GM12874 (cell line): ENCODE results near the gene ZNF423.

ENCODE experiments used
- TF ChIP-seq, protein P1 (sequence below): IDR thresholded peaks from 2 replicates; pipeline ENCODE4 v1.5.1; 2011; ENCODE audit warnings: low read depth, mild to moderate bottlenecking, control low read depth, low read length, moderate library complexity; ENCODE audit not compliant: insufficient read depth

Gene ZNF423

DNA sequence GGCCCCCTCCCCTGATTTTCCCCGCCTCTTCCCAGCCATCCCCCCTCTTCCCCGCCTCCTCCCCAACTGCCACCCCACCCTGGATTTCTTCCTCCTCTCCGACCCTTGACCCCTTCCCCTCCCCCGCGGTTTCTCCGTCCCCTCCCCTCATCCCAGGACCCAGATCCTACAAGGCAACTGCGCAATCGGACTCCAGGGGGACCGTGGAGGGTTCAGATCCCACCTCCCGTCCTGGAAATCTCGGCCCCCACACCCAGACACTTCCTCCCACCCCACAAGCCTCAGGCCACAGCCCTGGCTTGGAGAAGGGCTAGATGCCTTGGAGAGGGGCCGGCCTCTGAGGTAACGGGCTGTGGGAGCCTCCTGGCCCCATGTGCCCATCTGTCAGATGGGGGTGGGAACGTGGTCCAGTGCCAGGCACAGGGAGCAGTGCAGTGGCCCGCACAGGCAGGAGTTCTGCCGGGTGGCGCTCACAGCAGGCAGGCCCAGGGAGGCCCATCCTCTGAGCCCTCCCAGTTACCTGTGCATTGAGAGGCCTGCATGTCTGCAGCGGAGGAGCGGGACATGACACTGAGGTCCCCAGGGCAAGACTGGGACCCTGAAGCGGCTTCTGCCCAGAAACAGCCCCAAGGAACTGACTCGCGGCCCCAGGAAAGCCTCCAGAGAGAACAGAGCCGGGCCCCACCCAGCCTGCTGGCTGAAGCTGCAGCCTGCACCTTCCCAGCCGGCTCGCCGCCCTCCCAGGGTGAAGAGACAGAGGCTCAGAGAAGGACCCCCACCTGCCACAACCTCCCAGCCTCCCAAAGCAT is 16.7 kb downstream of the ZNF423 start:
- TF ChIP-seq, protein P1, sequence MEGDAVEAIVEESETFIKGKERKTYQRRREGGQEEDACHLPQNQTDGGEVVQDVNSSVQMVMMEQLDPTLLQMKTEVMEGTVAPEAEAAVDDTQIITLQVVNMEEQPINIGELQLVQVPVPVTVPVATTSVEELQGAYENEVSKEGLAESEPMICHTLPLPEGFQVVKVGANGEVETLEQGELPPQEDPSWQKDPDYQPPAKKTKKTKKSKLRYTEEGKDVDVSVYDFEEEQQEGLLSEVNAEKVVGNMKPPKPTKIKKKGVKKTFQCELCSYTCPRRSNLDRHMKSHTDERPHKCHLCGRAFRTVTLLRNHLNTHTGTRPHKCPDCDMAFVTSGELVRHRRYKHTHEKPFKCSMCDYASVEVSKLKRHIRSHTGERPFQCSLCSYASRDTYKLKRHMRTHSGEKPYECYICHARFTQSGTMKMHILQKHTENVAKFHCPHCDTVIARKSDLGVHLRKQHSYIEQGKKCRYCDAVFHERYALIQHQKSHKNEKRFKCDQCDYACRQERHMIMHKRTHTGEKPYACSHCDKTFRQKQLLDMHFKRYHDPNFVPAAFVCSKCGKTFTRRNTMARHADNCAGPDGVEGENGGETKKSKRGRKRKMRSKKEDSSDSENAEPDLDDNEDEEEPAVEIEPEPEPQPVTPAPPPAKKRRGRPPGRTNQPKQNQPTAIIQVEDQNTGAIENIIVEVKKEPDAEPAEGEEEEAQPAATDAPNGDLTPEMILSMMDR, result no peak

DNA sequence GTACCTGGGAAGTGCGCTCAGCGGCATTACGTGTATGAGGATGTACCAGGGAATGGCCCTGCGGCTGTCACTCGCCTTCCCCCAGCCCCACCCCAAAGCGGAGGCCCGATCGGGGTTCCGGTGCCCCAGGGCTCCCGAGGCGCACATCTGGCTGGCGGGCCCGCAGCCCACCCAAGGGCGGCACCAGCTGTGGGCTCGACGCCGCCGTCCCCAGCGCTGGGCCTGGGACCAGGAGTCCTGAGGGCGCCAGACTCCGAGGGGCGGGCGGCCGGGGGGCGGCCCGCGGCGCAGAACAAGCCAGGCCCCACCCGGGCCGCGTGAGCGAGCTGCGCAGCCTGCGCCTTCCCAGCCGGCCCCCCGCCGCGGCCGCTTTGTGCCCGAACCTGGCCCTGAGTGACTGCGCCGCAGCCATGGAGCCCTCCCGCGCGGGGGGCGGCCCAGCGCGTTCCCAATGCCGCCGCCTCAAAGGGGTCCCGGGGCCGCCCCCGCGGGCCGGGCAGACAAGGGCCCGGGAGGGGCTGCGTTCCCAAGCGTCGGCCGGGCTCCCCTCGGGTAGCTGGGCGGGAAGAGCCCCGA is 17.4 kb downstream of the ZNF423 start:
- TF ChIP-seq, protein P1, result no peak

DNA sequence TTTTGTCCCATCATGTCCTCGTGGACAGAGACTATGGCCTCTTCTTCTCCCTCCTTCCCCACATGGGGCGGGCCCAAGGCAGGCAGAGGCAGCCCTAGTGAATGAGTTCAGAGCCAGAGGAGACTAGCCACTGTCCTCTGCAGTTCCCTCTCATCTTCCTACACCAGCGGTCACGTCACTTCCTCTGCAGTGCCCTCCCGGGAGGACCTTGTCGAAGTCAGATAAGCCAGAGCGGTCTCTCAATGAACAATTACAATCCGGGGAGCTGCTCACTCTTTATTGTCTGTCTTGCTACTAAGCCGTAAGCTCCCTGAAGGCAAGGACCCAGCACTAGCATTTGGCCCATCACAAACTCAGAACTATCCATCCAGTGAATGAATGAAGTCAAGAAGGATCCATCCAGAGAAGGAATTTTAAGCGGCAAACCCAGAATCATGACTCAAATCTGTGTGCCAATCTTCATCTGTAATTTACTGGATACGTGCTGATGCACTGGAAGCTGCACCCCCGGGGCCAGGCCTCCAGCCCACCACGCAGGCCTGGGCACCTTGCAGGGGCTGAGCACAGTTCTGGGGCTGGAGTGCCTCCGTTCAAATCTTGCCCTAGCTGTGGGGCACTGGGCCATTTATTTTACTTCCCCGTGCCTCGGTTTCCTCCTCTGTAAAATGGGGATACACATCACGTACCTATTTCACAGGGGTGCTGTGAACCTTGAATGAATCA is 18.1 kb downstream of the ZNF423 start:
- TF ChIP-seq, protein P1, result no peak

DNA sequence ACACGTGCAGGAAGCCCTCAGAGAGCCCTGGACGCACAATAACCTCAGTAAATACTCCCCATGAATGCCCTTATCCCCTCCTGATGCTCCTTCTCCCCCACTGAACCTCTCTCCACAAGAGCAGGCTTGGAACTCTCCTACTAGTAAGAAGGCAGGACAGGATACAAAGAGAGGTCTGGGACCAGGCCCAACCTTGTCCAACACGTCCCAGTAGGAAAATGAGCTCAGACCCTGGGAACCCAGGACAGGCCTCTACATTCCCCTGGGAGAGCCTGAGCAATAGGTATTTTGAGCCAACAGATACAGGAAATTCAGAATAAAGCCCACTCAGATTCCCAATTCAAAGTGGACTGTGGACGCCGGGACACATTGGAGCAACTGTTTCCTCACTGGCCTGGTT is 19.2 kb downstream of the ZNF423 start:
- TF ChIP-seq, protein P1, result no peak

DNA sequence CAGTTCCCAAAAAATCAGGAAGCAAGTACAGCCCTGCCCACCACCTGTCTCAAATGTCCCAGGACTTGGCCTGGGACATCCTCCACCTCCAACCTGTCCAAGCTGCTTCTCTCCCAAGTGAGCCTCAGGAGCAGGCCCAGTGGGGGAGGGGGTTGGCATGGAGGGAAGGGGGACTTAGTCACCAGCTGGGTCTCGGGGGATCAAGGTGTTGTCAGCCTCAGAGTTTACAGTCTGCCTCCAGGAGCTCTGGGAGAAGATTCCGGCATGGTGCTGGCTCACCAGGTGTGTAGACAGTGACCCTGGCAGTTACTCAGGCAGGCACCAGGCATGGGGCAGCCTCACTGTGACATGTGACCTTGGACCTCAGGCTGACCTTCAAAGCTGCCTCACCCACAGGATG is 19.7 kb downstream of the ZNF423 start:
- TF ChIP-seq, protein P1, result no peak

DNA sequence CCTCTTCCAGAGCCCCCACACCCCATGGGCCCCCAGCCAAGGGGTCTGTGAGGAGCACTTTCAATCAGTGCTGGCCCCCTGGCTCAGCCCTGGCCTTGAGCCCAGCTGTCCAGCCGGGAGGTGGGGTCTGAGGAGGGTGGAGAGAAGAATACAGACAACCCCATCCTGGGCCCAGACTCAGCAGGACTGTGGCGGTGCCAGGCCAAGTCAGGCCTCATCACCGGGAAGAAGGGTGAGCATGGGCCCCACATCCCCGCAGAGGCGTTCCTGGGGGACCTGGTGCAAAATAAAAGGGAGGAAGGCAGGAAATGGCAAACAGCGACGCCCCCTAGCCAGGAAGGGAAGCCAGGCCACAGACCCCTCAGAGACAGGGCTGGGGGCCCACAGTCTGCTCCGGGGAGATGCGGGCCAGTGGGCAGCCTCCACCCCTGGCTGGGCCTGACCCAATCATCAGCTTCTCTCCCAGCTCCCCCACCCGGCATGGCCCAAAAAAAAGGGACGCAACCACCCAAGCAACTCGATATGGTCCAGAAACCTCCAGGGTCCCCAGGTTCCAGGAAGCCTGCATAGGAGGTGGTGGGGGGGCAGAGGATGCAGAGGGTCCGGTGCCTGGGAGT is 20.6 kb downstream of the ZNF423 start:
- TF ChIP-seq, protein P1, result no peak
